NT2/D1 (cell line): ENCODE data around the gene SRPRB.

Experiments
- SUZ12 ChIP-seq: IDR thresholded peaks from 2 replicates; pipeline ENCODE4 v1.6.1; 2011; ENCODE audit not compliant: insufficient read length, insufficient read depth; ENCODE audit errors: extremely low read depth
- YY1 ChIP-seq: IDR thresholded peaks from 2 replicates; pipeline ENCODE4 v1.6.1; 2011; ENCODE audit not compliant: insufficient read length, insufficient read depth
- ZNF274 ChIP-seq: IDR thresholded peaks from 2 replicates; pipeline ENCODE4 v1.6.1; 2011; ENCODE audit warnings: mild to moderate bottlenecking, low read depth, low read length

- TF ChIP-seq ZNF274 (no peak), SUZ12 (no peak), YY1 (no peak)
Measured at GRCh38 chr3:133830071-133830470, 24.5 kb downstream of the SRPRB start.
